DOHH2 (cell line): ENCODE measurements around the gene CYB561A3.

ENCODE experiments used
- H3F3A ChIP-seq: fragments of 200-600 bp; sonication (generic), shearing (Covaris generic); 2 replicates; pipeline ENCODE4 v1.6.0; 2016; ENCODE audit warnings: antibody characterized with exemption, mild to moderate bottlenecking; ENCODE audit not compliant: control insufficient read depth, insufficient read depth
- H3K27ac ChIP-seq: fragments of 200-600 bp; sonication (generic); 2 replicates; pipeline ENCODE4 v1.5.1; 2014; ENCODE audit warnings: low read depth, mild to moderate bottlenecking, low read length, moderate library complexity
- H3K27me3 ChIP-seq: fragments of 200-600 bp; sonication (generic); 2 replicates; pipeline ENCODE4 v1.6.1; 2014; ENCODE audit warnings: mild to moderate bottlenecking, low read length, mixed read lengths; ENCODE audit not compliant: control insufficient read depth
- H3K36me3 ChIP-seq: fragments of 200-600 bp; sonication (generic); 2 replicates; pipeline ENCODE4 v1.6.1; 2014; ENCODE audit warnings: mild to moderate bottlenecking, low read length, moderate library complexity, mixed read lengths; ENCODE audit not compliant: control insufficient read depth
- H3K4me1 ChIP-seq: fragments of 200-600 bp; sonication (generic); 2 replicates; pipeline ENCODE4 v1.6.1; 2014; ENCODE audit warnings: mild to moderate bottlenecking, low read length, mixed read lengths; ENCODE audit not compliant: control insufficient read depth
- H3K4me2 ChIP-seq: fragments of 200-600 bp; sonication (generic); 2 replicates; pipeline ENCODE4 v1.6.0; 2014; ENCODE audit warnings: mild to moderate bottlenecking, low read length, moderate library complexity
- H3K4me3 ChIP-seq: fragments of 200-600 bp; sonication (generic); 2 replicates; pipeline ENCODE4 v1.5.1; 2014; ENCODE audit warnings: mild to moderate bottlenecking, low read length, mixed read lengths
- H3K79me2 ChIP-seq: fragments of 200-600 bp; sonication (generic); 2 replicates; pipeline ENCODE4 v1.6.1; 2014; ENCODE audit warnings: mild to moderate bottlenecking, low read length, mixed read lengths; ENCODE audit not compliant: control insufficient read depth
- H3K9me2 ChIP-seq: fragments of 200-600 bp; sonication (generic); replicated peaks from 2 replicates; pipeline ENCODE4 v1.6.1; 2014; ENCODE audit warnings: mild to moderate bottlenecking, low read length, mixed read lengths; ENCODE audit not compliant: control insufficient read depth
- H3K9me3 ChIP-seq: fragments of 200-600 bp; sonication (generic); 2 replicates; pipeline ENCODE4 v1.6.1; 2014; ENCODE audit warnings: antibody characterized with exemption, low read length, mixed read lengths; ENCODE audit not compliant: control insufficient read depth, insufficient read depth
- H4K20me1 ChIP-seq: fragments of 200-600 bp; sonication (generic); 2 replicates; pipeline ENCODE4 v1.6.0; 2014; ENCODE audit warnings: low read depth, mild to moderate bottlenecking, antibody characterized with exemption, low read length, moderate library complexity; ENCODE audit not compliant: control insufficient read depth, insufficient read depth
- EZH2phosphoT487 ChIP-seq: fragments of 200-600 bp; sonication (generic); IDR thresholded peaks from 2 replicates; pipeline ENCODE4 v1.6.1; 2017; ENCODE audit warnings: borderline replicate concordance, mild to moderate bottlenecking, antibody characterized with exemption, low read length, moderate library complexity, mixed read lengths
- TF ChIP-seq, protein P1 (sequence below): fragments of 200-600 bp; sonication (generic); IDR thresholded peaks from one replicate; pipeline ENCODE4 v1.5.1; 2014; ENCODE audit warnings: antibody characterized with exemption, mild to moderate bottlenecking, low read depth, low read length; ENCODE audit not compliant: poor library complexity, severe bottlenecking

The CYB561A3 gene

DNA sequence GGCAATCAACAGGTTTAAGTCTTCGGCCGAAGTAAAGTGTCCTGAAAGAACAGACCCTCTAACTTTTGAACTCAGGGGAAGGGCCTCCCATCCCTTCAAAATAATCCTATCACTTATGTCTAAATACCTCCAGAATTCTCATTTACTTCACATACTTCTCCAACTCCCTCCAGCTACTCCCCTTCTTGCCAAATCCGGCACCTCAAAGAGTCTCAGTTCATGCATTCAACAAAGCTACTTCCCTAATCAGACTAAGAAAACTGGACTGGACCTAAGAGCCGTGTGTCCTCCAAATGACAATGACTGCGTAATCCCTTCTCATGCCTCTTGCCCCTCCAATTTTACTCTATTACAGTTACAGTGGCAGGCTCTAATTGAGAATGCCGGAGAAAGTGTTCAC, 30.0 kb downstream of the CYB561A3 start:
- no peaks in the 10 kb centered on the region for H3K9me3 ChIP-seq
- no peak for TF ChIP-seq EZH2phosphoT487
- TF ChIP-seq, protein P1, sequence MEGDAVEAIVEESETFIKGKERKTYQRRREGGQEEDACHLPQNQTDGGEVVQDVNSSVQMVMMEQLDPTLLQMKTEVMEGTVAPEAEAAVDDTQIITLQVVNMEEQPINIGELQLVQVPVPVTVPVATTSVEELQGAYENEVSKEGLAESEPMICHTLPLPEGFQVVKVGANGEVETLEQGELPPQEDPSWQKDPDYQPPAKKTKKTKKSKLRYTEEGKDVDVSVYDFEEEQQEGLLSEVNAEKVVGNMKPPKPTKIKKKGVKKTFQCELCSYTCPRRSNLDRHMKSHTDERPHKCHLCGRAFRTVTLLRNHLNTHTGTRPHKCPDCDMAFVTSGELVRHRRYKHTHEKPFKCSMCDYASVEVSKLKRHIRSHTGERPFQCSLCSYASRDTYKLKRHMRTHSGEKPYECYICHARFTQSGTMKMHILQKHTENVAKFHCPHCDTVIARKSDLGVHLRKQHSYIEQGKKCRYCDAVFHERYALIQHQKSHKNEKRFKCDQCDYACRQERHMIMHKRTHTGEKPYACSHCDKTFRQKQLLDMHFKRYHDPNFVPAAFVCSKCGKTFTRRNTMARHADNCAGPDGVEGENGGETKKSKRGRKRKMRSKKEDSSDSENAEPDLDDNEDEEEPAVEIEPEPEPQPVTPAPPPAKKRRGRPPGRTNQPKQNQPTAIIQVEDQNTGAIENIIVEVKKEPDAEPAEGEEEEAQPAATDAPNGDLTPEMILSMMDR, result no peak
- no peak overlapping the region for H3K27ac ChIP-seq
- H3K27me3 ChIP-seq, result no peaks in the 10 kb centered on the region
- no peaks in the 10 kb centered on the region for H3K9me2 ChIP-seq
- peak overlapping the region; percentile 91 for H3K4me2 ChIP-seq
- H3F3A ChIP-seq, result 0 out of 2 replicates have a peak, but pooled peaks cover 2% of the 10 kb centered on the region
- H3K4me3 ChIP-seq, result peak overlapping the region; percentile 78
- H4K20me1 ChIP-seq, result peaks cover 15% of the 10 kb centered on the region
- peaks cover 56% of the 10 kb centered on the region for H3K36me3 ChIP-seq
- H3K79me2 ChIP-seq, result peaks cover 72% of the 10 kb centered on the region
- H3K4me1 ChIP-seq, result peaks cover 46% of the 10 kb centered on the region

DNA sequence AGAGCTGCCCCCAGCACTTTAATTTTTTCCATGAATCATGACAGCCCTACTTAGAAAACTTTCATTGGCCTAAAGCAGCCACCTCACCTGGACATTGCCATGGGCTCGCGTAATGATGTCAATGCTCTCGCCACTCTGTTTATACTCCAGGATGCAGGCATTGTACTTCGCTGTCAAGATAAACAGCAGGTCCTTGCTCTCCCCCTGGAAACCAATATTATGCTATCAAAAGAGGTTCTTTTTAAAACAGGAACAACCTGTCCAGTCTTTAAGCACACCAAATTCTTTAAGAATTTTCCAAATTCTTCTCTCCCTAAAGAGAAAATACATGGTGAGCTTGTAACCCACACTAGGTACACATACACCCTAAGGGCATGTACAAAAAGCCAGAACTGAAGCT, 31.8 kb downstream of the CYB561A3 start:
- Histone ChIP-seq H3K9me3 (no peaks in the 10 kb centered on the region), H3K27ac (no peak overlapping the region), H3K9me2 (no peaks in the 10 kb centered on the region), H4K20me1 (peaks cover 15% of the 10 kb centered on the region), H3F3A (no peaks in the 10 kb centered on the region), H3K79me2 (peaks cover 86% of the 10 kb centered on the region), H3K4me3 (no peak overlapping the region), H3K36me3 (peaks cover 69% of the 10 kb centered on the region), H3K4me1 (peaks cover 28% of the 10 kb centered on the region), H3K4me2 (no peak overlapping the region), H3K27me3 (no peaks in the 10 kb centered on the region)
- TF ChIP-seq EZH2phosphoT487, result no peak
- TF ChIP-seq, protein P1, result no peak

- Histone ChIP-seq H4K20me1 (peaks cover 15% of the 10 kb centered on the region), H3F3A (no peaks in the 10 kb centered on the region), H3K27ac (no peak overlapping the region), H3K9me3 (no peaks in the 10 kb centered on the region), H3K4me3 (no peak overlapping the region), H3K4me1 (peaks cover 13% of the 10 kb centered on the region), H3K27me3 (no peaks in the 10 kb centered on the region), H3K36me3 (peaks cover 84% of the 10 kb centered on the region), H3K79me2 (peaks cover 79% of the 10 kb centered on the region), H3K9me2 (no peaks in the 10 kb centered on the region), H3K4me2 (no peak overlapping the region)
- TF ChIP-seq, protein P1, result no peak
- no peak for TF ChIP-seq EZH2phosphoT487
These were observed 33.3 kb downstream of the CYB561A3 start for GRCh38 chr11:61328351-61328750.
